T-helper 1 cell treated with Interleukin-12 subunit alpha and Interleukin-12 subunit beta and Interleukin-4 antibody, amounts not matched to agents 30 μg/mL and 1 μg/mL, for 36 hours (primary cell): Measurements from ENCODE around the gene GATA5.

Experiments
- H3K27ac Mint-ChIP-seq: one replicate; pipeline ENCODE4 v1.8.0; 2021; ENCODE audit warnings: mild to moderate bottlenecking, mixed read lengths
- H3K27me3 Mint-ChIP-seq: one replicate; pipeline ENCODE4 v1.8.0; 2021; ENCODE audit warnings: low read depth, mixed read lengths
- H3K36me3 Mint-ChIP-seq: one replicate; pipeline ENCODE4 v1.8.0; 2021; ENCODE audit warnings: low read depth, mixed read lengths
- H3K4me1 Mint-ChIP-seq: one replicate; pipeline ENCODE4 v1.8.0; 2021; ENCODE audit warnings: low read depth, mixed read lengths
- H3K4me3 Mint-ChIP-seq: one replicate; pipeline ENCODE4 v1.8.0; 2021; ENCODE audit warnings: mild to moderate bottlenecking, moderate library complexity, mixed read lengths
- H3K9me3 Mint-ChIP-seq: one replicate; pipeline ENCODE4 v1.8.0; 2021; ENCODE audit warnings: mixed read lengths

Gene GATA5

DNA sequence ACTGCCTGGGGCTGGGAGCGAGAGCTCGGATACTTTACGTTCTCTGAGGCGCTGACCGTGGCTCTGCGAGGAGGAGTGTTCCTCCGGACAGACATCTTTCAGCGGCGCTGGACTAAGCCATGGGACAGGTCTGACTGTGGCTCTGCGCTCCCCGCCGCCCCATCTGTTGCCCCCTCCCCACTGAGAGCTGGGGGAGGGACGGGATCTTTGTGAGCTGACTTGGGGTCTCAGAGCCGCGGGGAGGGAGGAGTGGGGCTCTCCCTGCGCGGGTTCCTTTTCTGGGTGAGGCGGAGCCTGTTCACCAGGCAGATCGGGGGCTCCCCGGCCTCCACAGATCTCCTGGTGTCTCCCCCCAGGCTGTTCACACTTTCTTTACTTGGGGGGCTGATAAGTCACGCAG is 11.3 kb upstream of the GATA5 start:
- H3K4me1 Mint-ChIP-seq = peaks cover 3% of the 10 kb centered on the region
- no peak overlapping the region for H3K4me3 Mint-ChIP-seq
- H3K36me3 Mint-ChIP-seq = no peaks in the 10 kb centered on the region
- no peaks in the 10 kb centered on the region for H3K9me3 Mint-ChIP-seq
- H3K27ac Mint-ChIP-seq = no peak overlapping the region
- peaks cover 44% of the 10 kb centered on the region for H3K27me3 Mint-ChIP-seq

DNA sequence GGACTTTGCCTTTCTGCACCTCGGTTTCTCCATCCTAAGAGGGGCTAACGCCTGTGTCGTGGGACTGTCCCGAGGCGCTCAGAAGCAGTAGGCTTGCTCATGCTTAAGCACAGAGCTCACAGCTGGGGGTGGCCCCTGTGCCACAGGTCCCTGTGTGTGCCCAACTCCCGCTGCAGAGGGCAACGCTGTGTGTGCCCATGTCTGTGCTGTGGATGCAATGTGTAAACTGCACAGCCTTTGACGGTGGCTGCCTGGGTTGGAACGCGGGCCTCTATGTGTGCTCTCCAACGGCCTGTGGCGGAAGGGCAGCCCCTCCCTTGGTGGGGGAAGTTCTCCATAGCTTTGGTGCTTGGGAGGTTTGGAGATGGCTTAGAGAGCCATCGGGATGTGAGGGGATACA is 10.7 kb upstream of the GATA5 start:
- Mint-ChIP-seq H3K9me3 (no peaks in the 10 kb centered on the region), H3K27ac (no peak overlapping the region), H3K4me3 (no peak overlapping the region), H3K27me3 (peaks cover 50% of the 10 kb centered on the region), H3K36me3 (no peaks in the 10 kb centered on the region), H3K4me1 (peaks cover 3% of the 10 kb centered on the region)

DNA sequence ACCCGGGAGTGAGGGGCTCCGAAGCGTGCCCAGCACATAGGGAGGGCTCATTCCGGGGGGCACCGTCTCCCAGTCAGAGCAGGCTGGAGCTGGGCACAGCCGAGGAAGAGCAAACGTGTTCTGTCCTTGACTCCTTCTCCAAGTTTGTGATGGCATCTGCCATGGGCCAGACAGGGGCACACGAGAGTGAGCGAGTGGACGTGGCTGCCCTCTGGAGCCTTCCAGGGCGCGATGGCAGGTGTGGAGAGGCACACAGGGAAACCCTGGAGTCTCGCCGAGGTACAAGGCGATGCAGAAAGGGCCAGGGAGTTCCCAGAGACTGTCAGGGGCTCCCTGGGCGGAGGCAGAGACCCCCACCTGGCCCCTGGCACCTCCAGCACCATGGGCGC is 9.9 kb upstream of the GATA5 start:
- no peak overlapping the region for H3K27ac Mint-ChIP-seq
- H3K9me3 Mint-ChIP-seq = no peaks in the 10 kb centered on the region
- H3K4me3 Mint-ChIP-seq = no peak overlapping the region
- no peaks in the 10 kb centered on the region for H3K36me3 Mint-ChIP-seq
- H3K4me1 Mint-ChIP-seq = peaks cover 3% of the 10 kb centered on the region
- peaks cover 53% of the 10 kb centered on the region for H3K27me3 Mint-ChIP-seq

DNA sequence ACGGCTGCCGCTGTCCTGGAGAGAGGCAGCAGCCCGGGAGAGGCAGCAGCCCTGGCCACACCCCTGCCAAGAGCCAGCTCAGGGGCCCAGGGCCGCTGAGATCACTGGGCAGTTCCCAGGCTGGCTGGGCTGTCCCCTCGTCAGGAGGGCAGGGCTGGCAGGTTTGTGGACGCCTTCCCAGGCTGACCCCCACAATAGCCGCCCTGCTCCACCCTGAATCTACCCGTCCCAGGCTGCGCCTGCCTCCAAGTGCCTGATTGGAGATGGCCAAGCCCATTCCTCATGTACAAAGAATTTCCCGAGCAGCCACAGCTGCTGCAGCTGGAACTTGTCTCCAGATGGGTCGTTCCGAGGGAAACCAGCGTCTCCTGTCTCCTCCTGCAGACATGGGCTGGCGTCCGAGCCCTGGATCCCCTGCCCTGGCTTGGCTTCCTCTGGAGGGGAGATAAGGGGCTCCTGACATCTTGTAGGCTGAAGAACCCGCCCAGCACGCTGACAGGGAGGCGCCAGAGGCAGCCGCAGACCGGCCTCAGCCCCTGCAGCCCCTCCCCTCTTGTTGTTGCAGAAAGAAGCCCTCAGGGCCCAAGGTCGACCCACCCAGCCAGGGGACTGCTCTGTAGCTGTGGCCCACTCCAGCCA is 9.4 kb upstream of the GATA5 start:
- Mint-ChIP-seq H3K36me3 (no peaks in the 10 kb centered on the region), H3K4me1 (peaks cover 3% of the 10 kb centered on the region), H3K27me3 (peaks cover 53% of the 10 kb centered on the region), H3K4me3 (no peak overlapping the region), H3K9me3 (no peaks in the 10 kb centered on the region), H3K27ac (no peak overlapping the region)

DNA sequence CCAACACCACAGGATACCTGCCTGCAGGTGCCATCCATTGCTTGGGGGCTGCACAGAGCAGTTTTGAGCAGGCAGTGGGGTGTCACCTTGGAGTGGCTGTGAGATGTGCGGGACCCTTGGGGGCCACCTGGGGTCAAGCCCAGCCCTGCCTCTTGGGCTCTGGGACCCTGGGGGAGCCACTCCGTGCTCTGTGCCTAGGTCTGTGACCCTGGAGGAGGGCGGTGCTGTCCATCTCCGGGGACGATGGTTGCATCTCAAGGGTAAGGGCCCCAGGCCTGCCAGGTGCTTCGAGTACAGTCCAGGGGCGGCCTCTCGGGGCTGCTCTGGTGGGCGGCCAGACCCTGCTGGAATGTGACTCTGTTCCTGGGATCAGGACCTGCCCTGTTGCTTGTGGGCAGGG is 8.7 kb upstream of the GATA5 start:
- peaks cover 57% of the 10 kb centered on the region for H3K27me3 Mint-ChIP-seq
- peaks cover 3% of the 10 kb centered on the region for H3K4me1 Mint-ChIP-seq
- no peak overlapping the region for H3K4me3 Mint-ChIP-seq
- H3K9me3 Mint-ChIP-seq = no peaks in the 10 kb centered on the region
- H3K36me3 Mint-ChIP-seq = no peaks in the 10 kb centered on the region
- H3K27ac Mint-ChIP-seq = no peak overlapping the region

DNA sequence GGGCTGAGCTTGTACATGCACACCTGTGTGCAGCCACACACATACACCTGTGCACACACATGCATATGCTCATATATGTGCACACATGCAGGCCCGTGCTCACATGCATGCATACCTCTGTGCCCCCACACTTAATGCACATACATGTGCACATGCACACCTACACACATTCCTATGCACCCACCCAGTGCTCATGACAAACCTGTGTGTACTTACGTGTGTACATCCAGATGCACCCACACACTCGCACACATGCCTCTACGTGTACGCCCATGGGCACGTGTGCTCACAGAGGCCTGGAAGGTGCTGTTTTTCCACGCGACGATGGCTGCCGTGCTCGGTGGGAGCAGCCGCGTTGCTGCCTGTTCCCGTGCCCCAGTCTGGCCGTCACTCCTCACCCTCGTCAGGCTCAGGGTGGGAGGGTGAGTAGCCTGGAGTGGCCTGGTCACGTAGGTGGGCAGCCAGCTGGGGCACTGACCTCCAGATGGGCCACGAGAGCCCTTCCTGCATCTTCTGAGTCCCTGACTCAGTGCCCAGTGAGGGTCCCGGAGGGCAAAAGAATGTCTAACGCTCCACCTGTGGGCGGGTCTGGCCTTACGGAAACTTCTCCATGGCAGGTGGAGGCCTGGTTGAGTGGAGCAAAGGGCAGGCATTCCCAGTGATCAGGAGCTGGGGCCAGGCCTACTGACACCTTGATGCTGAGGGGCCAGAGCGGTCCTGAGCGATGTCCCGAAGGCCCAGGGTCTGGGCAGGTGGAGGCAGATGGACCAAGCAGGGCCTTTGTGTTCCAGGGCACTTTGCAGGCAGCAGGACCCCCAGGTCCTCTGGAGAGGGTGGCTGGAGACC is 8.0 kb upstream of the GATA5 start:
- H3K4me3 Mint-ChIP-seq = no peak overlapping the region
- peaks cover 61% of the 10 kb centered on the region for H3K27me3 Mint-ChIP-seq
- H3K27ac Mint-ChIP-seq = no peak overlapping the region
- H3K9me3 Mint-ChIP-seq = no peaks in the 10 kb centered on the region
- peaks cover 3% of the 10 kb centered on the region for H3K4me1 Mint-ChIP-seq
- H3K36me3 Mint-ChIP-seq = no peaks in the 10 kb centered on the region

DNA sequence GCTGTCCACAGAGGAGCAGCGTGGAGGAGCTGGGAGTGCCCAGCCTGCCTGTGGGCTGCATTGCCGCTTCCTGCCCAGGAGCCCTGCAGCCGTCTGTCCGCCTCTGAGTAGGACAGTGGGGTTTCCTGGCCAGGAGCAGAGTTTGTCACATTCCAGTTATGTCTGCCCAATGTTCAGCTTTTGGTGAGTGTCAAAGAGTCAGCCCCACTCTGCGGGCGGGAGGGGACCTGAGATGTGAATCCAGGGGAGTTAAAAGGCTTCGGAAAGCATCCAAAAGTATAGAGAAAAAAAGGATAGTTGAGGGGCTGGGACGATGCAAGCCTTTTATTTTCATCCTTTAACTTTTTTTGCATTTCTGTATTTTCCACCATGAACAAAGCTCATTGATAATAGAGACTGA is 7.2 kb upstream of the GATA5 start:
- Mint-ChIP-seq H3K36me3 (no peaks in the 10 kb centered on the region), H3K27me3 (peaks cover 62% of the 10 kb centered on the region), H3K9me3 (no peaks in the 10 kb centered on the region), H3K4me3 (no peak overlapping the region), H3K27ac (no peak overlapping the region), H3K4me1 (peaks cover 3% of the 10 kb centered on the region)

DNA sequence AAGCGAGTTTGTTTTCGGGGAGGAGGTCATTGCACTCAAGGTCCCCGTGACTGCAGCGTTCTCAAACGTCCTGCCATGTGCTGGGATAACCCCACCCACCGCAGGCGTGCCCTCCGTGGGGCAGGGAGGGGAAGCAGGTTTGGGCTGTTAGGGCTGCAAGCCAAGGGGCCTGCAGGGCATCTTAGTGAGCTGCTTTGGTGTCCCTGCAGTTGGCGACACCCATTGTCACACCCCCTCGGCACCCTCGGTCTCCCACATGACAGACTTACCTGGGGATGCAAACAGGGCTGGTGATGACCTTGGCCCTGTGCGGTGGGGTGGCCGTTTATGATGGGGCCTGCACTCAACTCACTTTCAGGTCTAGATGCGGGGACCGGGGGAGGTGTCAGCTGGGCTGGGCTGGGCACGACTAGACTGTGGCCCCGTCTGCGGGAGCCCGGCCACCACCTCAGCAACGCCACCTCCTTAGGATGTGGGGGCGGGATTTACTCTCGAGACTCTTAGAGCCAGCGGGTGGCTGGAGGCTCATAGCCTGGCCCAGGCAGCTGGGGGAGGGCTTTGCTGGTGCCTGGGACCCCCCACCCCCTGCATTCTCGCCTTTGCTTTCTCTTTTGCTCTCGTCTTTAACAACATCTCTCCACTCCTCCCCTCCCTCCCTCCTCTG is 6.5 kb upstream of the GATA5 start:
- Mint-ChIP-seq H3K27me3 (peaks cover 66% of the 10 kb centered on the region), H3K4me1 (peaks cover 3% of the 10 kb centered on the region), H3K27ac (no peak overlapping the region), H3K9me3 (no peaks in the 10 kb centered on the region), H3K36me3 (no peaks in the 10 kb centered on the region), H3K4me3 (no peak overlapping the region)

DNA sequence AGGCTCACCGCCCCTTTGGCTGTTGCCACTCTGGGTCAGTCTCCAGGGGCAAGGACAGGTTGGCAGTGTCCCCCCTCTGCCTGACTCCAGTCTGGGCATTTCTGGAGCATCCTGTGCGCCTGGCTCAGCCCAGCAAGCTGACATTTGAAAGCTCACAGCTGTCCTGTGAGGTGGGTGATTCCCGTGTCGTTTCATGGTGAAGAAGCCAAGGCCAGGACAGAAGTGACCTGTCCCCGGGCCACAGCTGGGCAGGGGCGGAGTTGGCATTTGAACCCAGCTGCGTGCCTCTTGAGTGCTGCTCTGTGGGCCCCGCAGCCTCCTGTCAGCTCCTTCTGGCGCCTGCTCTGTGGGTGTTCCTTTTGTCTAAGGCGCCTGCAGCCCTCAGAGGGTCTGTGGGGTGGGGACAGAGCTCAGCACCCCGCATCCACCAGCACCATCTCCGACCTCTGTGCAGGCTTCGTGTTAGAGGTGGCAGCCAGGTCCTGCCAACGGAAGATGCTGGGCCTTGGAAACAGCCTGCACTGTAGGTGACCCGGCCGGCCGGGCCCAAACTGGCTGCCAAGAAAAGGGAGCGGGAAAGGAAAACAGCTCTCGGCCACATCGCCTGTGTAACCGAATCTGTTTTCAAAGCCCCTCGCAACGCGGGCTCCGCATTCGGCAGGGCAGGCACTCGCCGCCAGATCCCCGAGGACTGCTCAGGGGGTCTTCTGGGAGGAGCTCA is 5.8 kb upstream of the GATA5 start:
- H3K4me3 Mint-ChIP-seq = no peak overlapping the region

DNA sequence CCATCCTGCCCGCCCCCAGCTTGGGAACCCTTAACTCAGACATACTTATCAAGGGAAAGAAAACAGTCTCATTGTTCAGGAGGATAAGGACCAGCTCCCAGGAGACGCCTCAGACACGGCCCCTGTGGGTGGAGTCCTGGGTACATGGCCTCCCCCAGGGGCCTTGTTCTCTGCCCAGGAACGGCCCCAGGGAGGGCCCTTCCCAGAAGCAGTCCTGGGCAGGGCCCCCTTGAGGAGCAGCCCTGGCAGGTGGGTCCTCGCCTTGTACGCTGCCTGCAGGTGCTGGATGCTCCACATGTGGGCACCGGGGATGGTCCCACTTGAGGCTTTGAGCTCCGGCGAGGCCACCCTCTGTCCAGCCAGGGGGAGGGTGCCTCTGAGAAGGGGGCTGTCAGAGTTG is 4.5 kb upstream of the GATA5 start:
- H3K36me3 Mint-ChIP-seq = no peaks in the 10 kb centered on the region
- H3K4me1 Mint-ChIP-seq = peaks cover 3% of the 10 kb centered on the region
- H3K27me3 Mint-ChIP-seq = peaks cover 58% of the 10 kb centered on the region
- no peak overlapping the region for H3K27ac Mint-ChIP-seq
- H3K9me3 Mint-ChIP-seq = no peaks in the 10 kb centered on the region
- H3K4me3 Mint-ChIP-seq = no peak overlapping the region

More for the DNA sequence above, 5.8 kb upstream of the GATA5 start:
- H3K4me1 Mint-ChIP-seq = peaks cover 3% of the 10 kb centered on the region
- H3K27ac Mint-ChIP-seq = no peak overlapping the region
- H3K27me3 Mint-ChIP-seq = peaks cover 66% of the 10 kb centered on the region
- H3K36me3 Mint-ChIP-seq = no peaks in the 10 kb centered on the region
- H3K9me3 Mint-ChIP-seq = no peaks in the 10 kb centered on the region

DNA sequence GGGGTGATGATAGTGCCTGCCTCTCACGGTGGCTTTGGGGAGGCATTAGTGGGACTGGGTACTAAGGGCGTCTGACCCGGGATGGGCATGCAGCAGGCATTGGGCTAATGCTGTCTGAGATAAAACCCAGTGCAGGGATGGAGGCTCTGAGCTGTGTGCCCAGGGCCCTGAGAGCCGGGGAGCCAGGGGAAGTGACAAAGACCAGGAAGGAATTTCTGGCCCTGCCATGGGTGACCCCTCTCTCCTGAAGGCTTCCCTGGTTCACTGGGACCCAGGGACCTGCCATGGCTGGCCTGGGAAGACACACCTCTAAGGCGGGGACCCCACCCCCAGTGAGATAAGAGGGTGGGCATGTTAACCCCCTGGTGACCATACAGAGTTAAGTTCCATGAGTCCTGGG is 3.9 kb upstream of the GATA5 start:
- H3K36me3 Mint-ChIP-seq = no peaks in the 10 kb centered on the region
- H3K9me3 Mint-ChIP-seq = no peaks in the 10 kb centered on the region
- H3K27ac Mint-ChIP-seq = no peak overlapping the region
- peaks cover 3% of the 10 kb centered on the region for H3K4me1 Mint-ChIP-seq
- peaks cover 60% of the 10 kb centered on the region for H3K27me3 Mint-ChIP-seq
- H3K4me3 Mint-ChIP-seq = no peak overlapping the region

DNA sequence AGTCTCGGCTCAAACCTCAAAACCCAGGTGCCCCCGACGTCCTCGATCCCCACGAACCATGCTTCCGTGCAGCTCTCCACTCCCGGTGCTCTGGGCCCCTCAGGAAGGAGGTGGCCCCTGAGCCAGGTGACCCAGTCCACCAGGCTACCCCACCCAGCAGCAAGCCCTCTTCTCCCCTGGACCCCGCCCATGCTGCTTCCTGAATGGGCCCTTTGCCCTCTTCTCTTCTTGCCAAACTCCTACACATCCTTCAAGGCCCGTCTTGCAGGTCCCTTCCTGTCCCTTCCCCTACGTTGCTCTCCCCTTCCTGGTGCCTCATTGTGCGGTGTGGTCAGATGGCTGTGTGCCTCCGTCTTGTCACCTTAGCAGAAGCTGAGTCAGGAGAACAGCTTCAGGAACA is 3.4 kb upstream of the GATA5 start:
- H3K27ac Mint-ChIP-seq = no peak overlapping the region
- peaks cover 62% of the 10 kb centered on the region for H3K27me3 Mint-ChIP-seq

DNA sequence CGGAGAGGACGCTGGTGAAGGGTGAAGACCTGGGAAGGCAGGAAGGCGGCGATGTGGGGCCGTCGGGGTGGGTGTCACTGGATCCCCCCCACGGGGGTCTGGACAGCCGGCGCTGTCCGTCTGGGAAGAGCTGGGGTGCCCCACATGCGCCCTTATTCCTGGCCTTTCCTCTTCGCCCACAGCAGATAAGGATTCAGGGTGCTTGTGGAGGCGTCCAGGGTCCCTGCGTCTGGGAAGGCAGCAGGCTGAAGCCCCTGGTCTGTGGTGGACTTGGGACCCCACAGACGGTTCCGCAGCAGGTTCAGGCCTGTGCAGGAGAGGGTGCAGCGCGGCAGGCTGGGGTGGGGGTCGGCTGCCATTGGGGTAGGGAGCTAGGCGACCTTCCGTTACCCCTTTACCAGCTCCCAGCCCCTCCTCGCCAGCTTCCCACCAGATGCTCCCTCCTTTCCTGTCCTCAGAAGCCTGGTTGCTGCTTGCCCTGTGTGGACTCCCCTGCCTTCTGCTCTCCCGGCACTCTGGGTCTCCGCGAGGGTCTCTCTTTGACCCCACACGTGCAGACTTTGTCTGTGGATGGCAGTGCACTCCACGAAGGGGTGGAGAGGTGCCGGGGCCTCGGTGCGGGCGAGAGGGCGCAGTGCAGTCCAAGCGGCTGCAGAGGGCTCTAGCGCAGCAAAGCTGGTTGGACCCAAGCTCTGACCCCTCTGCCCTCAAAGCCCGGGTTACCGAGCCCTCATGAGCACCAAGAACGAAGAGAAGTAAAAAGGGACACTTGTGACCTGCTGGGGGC is 2.1 kb upstream of the GATA5 start:
- H3K27ac Mint-ChIP-seq = no peak overlapping the region
- peaks cover 2% of the 10 kb centered on the region for H3K4me1 Mint-ChIP-seq
- H3K4me3 Mint-ChIP-seq = no peak overlapping the region
- H3K36me3 Mint-ChIP-seq = no peaks in the 10 kb centered on the region
- H3K27me3 Mint-ChIP-seq = peaks cover 62% of the 10 kb centered on the region
- H3K9me3 Mint-ChIP-seq = no peaks in the 10 kb centered on the region

More for the DNA sequence above, 3.4 kb upstream of the GATA5 start:
- Mint-ChIP-seq H3K4me1 (peaks cover 3% of the 10 kb centered on the region), H3K36me3 (no peaks in the 10 kb centered on the region), H3K9me3 (no peaks in the 10 kb centered on the region), H3K4me3 (no peak overlapping the region)
